HG02981 (cell line): Measurements from ENCODE around the gene VPS37C.

Source experiments
- ATAC-seq: cut with Tn5 transposase; IDR thresholded peaks from one replicate; pipeline ENCODE4 v1.9.1; 2021; ENCODE audit warnings: mild to moderate bottlenecking, moderate library complexity; ENCODE audit not compliant: unreplicated experiment

Gene VPS37C

DNA sequence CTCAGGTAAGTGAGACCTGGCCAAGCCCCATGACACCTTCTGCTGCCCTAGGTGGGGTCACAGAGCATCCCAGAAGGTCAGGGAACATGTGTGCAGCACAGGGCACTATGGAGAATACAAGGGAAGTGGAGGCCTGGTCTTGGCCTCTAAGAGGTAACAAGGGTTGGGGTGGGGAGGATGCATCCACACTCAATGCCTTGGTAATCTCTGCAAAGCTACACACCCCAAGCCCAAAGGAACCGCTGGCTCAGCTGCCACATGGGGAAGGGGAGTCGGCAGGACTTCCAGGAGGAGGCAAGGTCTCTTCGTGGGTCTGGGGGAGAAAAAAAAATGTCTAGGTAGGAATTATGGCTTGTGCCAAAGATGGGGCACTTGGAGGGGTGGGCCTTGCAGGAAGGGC, 41.7 kb downstream of the VPS37C start:
- no peak for ATAC-seq

GRCh38 chr11:61119055-61119454, 42.2 kb downstream of the VPS37C start:
- no peak for ATAC-seq

DNA sequence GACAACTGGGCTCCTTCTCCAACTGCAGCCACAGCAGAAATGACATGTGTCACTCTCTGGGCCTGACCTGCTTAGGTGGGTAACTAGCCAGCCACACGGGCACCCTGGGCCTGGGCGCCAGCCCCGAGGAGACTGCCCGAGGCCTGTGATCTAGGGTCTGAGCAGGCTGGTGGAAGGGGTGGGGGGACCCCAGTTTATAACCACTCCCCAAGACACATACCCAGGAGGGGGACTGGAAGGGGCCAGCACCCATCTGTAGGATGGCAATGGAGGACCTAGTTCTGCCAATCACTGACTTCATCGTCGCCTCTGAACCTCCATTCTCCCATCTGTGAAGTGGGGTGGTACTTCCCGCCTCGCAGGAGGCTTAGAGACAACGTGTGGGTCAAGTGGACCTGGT, 42.8 kb downstream of the VPS37C start:
- no peak for ATAC-seq

GRCh38 chr11:61118004-61118403, 43.2 kb downstream of the VPS37C start:
- ATAC-seq, result no peak

- no peak for ATAC-seq
Observed at GRCh38 chr11:61117168-61117520, 44.1 kb downstream of the VPS37C start.

GRCh38 chr11:61116426-61117167, 44.6 kb downstream of the VPS37C start:
- ATAC-seq, result no peak

GRCh38 chr11:61115498-61116224, 45.6 kb downstream of the VPS37C start:
- ATAC-seq, result no peak

GRCh38 chr11:61114913-61115312, 46.3 kb downstream of the VPS37C start:
- no peak for ATAC-seq

GRCh38 chr11:61113201-61113600, 48.0 kb downstream of the VPS37C start:
- ATAC-seq, result no peak

DNA sequence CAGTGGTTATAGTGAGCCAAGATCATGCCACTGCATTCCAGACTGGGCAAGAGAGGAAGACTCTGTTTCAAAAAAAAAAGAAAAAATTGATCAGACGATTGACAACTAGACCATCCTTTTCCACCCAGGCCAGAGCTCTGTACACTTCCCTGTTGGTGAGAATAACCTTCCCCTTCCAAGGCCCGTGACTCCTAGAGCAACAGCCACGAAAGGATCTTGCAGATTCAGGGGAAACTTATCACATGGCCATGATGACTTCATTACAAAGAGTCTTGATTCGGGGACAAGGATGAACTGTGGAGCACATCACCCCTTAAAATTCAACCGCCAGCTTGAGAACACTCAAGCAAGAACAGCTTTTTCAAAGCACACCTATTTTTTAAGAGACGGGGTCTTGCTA, 48.7 kb downstream of the VPS37C start:
- no peak for ATAC-seq

- no peak for ATAC-seq
Observed at GRCh38 chr11:61111786-61112517, 49.3 kb downstream of the VPS37C start.

GRCh38 chr11:61111050-61111435, 50.2 kb downstream of the VPS37C start:
- no peak for ATAC-seq

GRCh38 chr11:61110255-61111049, 50.8 kb downstream of the VPS37C start:
- no peak for ATAC-seq

DNA sequence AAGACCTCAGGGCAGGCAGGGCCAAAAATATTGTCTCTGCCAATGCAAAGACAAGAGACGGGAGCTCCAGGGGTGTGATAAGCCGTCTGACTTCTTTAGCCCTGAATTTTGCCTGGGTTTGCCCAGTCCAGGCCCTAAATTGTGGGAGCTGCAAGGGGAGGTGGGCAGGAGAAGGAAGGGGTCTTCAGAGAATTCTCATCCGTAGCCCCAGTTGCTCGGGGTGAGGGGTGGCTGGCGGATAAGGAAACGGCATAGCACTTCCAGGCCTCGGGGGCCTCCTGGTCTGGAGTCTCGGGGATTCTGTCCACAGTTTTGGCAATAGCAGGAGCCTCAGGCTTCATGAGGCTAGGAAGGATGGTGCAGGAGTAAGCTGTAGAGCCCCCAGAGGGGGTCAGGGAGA, 51.6 kb downstream of the VPS37C start:
- no peak for ATAC-seq

GRCh38 chr11:61108847-61109585, 52.2 kb downstream of the VPS37C start:
- no peak for ATAC-seq

- no peak for ATAC-seq
Observed at GRCh38 chr11:61107888-61108287, 53.3 kb downstream of the VPS37C start.

DNA sequence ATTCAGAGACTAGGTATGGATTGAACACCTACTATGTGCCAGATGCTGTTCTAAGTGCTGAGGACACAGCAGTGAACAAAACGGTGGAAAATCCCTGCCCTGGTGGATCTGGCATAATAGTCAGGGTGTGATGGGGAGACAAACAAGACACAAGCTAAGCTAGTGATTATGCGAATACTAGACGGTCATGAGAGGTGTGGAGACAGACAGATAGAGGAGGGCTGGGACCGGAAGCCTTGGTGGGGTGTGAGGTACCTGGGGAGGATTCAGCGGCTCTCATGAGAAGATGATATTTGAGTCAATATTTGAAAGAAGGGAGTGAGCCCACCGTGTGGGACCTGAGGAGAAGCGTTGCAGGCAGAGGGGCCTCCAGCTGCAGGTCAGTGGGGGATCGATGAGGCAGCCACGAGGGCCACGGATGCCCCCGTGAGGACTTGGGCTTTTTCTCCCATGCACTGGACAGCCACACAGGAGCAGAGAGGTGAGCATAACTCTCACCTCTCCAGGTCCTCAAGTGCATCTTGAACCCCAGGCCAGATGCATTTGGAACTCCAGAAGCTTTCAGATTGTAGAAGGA, 54.2 kb downstream of the VPS37C start:
- ATAC-seq, result no peak

- no peak for ATAC-seq
Observed at GRCh38 chr11:61106296-61106695, 54.9 kb downstream of the VPS37C start.

DNA sequence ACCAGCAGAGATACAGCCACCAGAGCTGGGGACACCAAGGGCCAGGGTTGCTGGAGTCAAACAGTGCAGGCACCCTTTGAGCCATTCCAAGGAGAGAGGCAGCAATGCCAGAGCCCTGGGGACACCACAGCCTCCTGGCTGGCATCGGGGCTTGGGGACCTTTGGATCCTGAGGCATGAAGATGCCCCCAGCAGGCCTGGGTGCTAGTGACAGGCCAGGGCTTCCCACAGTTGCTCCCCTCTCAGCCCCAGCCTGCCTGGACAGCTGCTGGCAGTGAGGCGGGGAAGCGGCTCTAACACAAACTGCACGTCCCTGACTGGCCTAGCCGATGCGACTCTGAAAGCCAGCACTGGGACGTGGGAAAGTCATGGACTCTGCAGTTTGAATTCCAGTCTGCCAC, 56.3 kb downstream of the VPS37C start:
- ATAC-seq, result no peak

GRCh38 chr11:61103851-61104423, 57.3 kb downstream of the VPS37C start:
- no peak for ATAC-seq
